ENCODE data around the gene MERTK. TPM values are rescaled to one million over a fixed set of nuclear protein-coding genes. Genes with fewer than 3 reads are reported as not detected.
A peak's percentile ranks its signal among the peaks of the same experiment; 100 is the strongest.

The MERTK gene
- total and polyA plus RNA-seq, 2 of the 13 experiments (the other 11 are each of a cell fraction or from before 2014, with no cell fraction given) = 37.3 to 44.7 TPM

DNA sequence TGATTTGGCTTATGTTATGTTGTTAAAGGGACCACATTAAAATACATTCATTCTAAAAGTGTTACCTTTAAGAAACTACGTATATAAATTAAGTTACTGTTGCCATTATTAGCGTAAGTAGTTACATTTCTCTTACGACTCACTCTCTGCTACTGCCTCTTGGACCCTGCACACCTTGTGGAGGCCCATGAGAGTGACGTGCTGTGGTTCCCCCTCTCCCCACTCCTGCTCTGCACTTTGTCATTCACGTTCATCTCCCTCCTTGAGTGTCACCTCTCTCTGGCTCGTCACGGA, 830 bp upstream of the MERTK start:
- Histone ChIP-seq H3K27ac (ENCODE audit: extremely low read length, insufficient read depth, low read length) (peak overlapping the region; percentile 82), H3K27me3 (ENCODE audit: control insufficient read depth in 1 of 2, insufficient read depth in 2 of 2, low read length in 2 of 2) (no peaks in the 10 kb centered on the region; a peak in 1 of 5 replicates), H3K9me3 (ENCODE audit: low read length) (no peaks in the 10 kb centered on the region), H3K9ac (ENCODE audit: insufficient read depth, low read depth, low read length) (peak overlapping the region; percentile 79), H3K79me2 (ENCODE audit: insufficient read depth, low read length) (peaks cover 37% of the 10 kb centered on the region), H4K20me1 (ENCODE audit: insufficient read depth, low read length) (no peaks in the 10 kb centered on the region), H3K4me3 (replicated peaks in 1 of 3; ENCODE audit: insufficient read depth in 1 of 3, low read depth in 2 of 3, low read length in 3 of 3) (peak overlapping the region; percentile 80 to 94 (median 89)), H3K4me1 (ENCODE audit: insufficient read depth, low read length) (peaks cover 56% of the 10 kb centered on the region), H3K4me2 (ENCODE audit: low read depth, low read length) (peak overlapping the region; percentile 99), H3K36me3 (replicated peaks in 1 of 2; ENCODE audit: control insufficient read depth in 1 of 2, insufficient read depth in 2 of 2, low read length in 2 of 2) (no peaks in the 10 kb centered on the region; a peak in 1 of 5 replicates), H2AFZ (ENCODE audit: low read length) (peak overlapping the region; percentile 78)
- POLR2A ChIA-PET = interaction anchor here (0.6 to 3.5 kb wide), 18 partner anchors 8 to 156 kb away, joined by 3 to 33 read pairs (median 7); partner anchors contain the start of genes ANAPC1 and TMEM87B
- CTCF ChIA-PET (ENCODE audit: low intra/inter-chr PET ratio, low total read pairs) = interaction anchor here (1.7 kb wide), 1 partner anchor 151 kb away, joined by 5 read pairs; no protein-coding TSS in a partner anchor
- no peak for FAIRE-seq
- peak; percentile 32 for ATAC-seq
- intact Hi-C loops (cut with micrococcal nuclease; ENCODE audit: unreplicated experiment) = no loop called here
- 0% methylated on average over 7 of the region's 7 CpGs for WGBS (ENCODE audit: low lambda C conversion rate)
- in situ Hi-C loops (cut with HindIII; ENCODE audit: extremely low pct_ligation_motif_present, low pct_unique_long_range_greater_than_20kb) = loop anchor here (5.0 kb wide), 1 partner anchor 155 kb away; no protein-coding TSS in a partner anchor
- no peak for DNase-seq (ENCODE audit: low spot score)
- TSS peak; percentile 86 for BruUV-seq (replicated peaks)
- TF ChIP-seq HOXD1 (CRISPR knock-in tag; IDR thresholded peaks at IDR 0.05) (no peak), CREB1 (IDR thresholded peaks at IDR 0.05) (peak; percentile 68), CREB1 (CRISPR knock-in tag; IDR thresholded peaks at IDR 0.05) (no peak), POLR2G (IDR thresholded peaks at IDR 0.05; ENCODE audit: low read depth, low read length) (no peak), SATB2 (CRISPR knock-in tag; IDR thresholded peaks at IDR 0.05) (no peak), MAFG (CRISPR knock-in tag; IDR thresholded peaks at IDR 0.05) (no peak), WIZ (CRISPR knock-in tag; IDR thresholded peaks at IDR 0.05) (no peak), ZNF33B (CRISPR knock-in tag; IDR thresholded peaks at IDR 0.05) (no peak), NFE2L1 (CRISPR knock-in tag; IDR thresholded peaks at IDR 0.05; ENCODE audit: borderline replicate concordance) (no peak), ISL2 (CRISPR knock-in tag; IDR thresholded peaks at IDR 0.05) (no peak), ARNT2 (CRISPR knock-in tag; IDR thresholded peaks at IDR 0.05; ENCODE audit: low read depth) (0 out of 2 replicates have a peak, but pooled peaks have one; percentile 61), ZNF562 (CRISPR knock-in tag; IDR thresholded peaks at IDR 0.05; ENCODE audit: borderline replicate concordance) (no peak), ZNF30 (CRISPR knock-in tag; IDR thresholded peaks at IDR 0.05) (no peak)
- TF ChIP-seq, protein P1, sequence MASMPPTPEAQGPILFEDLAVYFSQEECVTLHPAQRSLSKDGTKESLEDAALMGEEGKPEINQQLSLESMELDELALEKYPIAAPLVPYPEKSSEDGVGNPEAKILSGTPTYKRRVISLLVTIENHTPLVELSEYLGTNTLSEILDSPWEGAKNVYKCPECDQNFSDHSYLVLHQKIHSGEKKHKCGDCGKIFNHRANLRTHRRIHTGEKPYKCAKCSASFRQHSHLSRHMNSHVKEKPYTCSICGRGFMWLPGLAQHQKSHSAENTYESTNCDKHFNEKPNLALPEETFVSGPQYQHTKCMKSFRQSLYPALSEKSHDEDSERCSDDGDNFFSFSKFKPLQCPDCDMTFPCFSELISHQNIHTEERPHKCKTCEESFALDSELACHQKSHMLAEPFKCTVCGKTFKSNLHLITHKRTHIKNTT (CRISPR knock-in tag; IDR thresholded peaks at IDR 0.05) = no peak
- TF ChIP-seq, protein P2, sequence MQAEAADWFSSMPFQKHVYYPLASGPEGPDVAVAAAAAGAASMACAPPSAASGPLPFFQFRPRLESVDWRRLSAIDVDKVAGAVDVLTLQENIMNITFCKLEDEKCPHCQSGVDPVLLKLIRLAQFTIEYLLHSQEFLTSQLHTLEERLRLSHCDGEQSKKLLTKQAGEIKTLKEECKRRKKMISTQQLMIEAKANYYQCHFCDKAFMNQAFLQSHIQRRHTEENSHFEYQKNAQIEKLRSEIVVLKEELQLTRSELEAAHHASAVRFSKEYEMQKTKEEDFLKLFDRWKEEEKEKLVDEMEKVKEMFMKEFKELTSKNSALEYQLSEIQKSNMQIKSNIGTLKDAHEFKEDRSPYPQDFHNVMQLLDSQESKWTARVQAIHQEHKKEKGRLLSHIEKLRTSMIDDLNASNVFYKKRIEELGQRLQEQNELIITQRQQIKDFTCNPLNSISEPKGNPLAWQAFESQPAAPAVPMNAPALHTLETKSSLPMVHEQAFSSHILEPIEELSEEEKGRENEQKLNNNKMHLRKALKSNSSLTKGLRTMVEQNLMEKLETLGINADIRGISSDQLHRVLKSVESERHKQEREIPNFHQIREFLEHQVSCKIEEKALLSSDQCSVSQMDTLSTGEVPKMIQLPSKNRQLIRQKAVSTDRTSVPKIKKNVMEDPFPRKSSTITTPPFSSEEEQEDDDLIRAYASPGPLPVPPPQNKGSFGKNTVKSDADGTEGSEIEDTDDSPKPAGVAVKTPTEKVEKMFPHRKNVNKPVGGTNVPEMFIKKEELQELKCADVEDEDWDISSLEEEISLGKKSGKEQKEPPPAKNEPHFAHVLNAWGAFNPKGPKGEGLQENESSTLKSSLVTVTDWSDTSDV (CRISPR knock-in tag; IDR thresholded peaks at IDR 0.05) = no peak
- TF ChIP-seq, protein P3, sequence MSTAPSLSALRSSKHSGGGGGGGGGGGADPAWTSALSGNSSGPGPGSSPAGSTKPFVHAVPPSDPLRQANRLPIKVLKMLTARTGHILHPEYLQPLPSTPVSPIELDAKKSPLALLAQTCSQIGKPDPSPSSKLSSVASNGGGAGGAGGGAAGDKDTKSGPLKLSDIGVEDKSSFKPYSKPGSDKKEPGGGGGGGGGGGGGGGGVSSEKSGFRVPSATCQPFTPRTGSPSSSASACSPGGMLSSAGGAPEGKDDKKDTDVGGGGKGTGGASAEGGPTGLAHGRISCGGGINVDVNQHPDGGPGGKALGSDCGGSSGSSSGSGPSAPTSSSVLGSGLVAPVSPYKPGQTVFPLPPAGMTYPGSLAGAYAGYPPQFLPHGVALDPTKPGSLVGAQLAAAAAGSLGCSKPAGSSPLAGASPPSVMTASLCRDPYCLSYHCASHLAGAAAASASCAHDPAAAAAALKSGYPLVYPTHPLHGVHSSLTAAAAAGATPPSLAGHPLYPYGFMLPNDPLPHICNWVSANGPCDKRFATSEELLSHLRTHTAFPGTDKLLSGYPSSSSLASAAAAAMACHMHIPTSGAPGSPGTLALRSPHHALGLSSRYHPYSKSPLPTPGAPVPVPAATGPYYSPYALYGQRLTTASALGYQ (CRISPR knock-in tag; IDR thresholded peaks at IDR 0.05) = no peak
